Effector memory CD8-positive, alpha-beta T cell (primary cell): ENCODE measurements around the gene MAGI1.

Source experiments
- ATAC-seq: fragments of 150-1000 bp; cut with Tn5 transposase; replicated peaks from 2 replicates; pipeline ENCODE4 v1.10.0; 2021; ENCODE audit warnings: mild to moderate bottlenecking, moderate library complexity
- DNase-seq, 3 experiments: peaks; one replicate each; pipeline ENCODE4 v3.0.0; 2021
- H3K27ac Mint-ChIP-seq, 2 donors: one replicate each; pipeline ENCODE4 v1.8.0; 2022; ENCODE audit warnings: mild to moderate bottlenecking in 2 of 2, mixed read lengths in 2 of 2, moderate library complexity in 2 of 2
- H3K27me3 Mint-ChIP-seq, 2 donors: one replicate each; pipeline ENCODE4 v1.8.0; 2022; ENCODE audit warnings: mixed read lengths in 2 of 2
- H3K36me3 Mint-ChIP-seq: one replicate; pipeline ENCODE4 v1.8.0; 2022; ENCODE audit warnings: mild to moderate bottlenecking, moderate library complexity, mixed read lengths; ENCODE audit not compliant: insufficient read depth
- H3K4me1 Mint-ChIP-seq, 2 donors: one replicate each; pipeline ENCODE4 v1.8.0; 2022; ENCODE audit warnings: low read depth in 2 of 2, mixed read lengths in 2 of 2
- H3K4me3 Mint-ChIP-seq, 2 donors: one replicate each; pipeline ENCODE4 v1.8.0; 2022; ENCODE audit warnings: mild to moderate bottlenecking in 2 of 2, mixed read lengths in 2 of 2, moderate library complexity in 2 of 2
- H3K9me3 Mint-ChIP-seq, 2 donors: one replicate each; pipeline ENCODE4 v1.8.0; 2022; ENCODE audit warnings: mixed read lengths in 2 of 2

The MAGI1 gene

DNA sequence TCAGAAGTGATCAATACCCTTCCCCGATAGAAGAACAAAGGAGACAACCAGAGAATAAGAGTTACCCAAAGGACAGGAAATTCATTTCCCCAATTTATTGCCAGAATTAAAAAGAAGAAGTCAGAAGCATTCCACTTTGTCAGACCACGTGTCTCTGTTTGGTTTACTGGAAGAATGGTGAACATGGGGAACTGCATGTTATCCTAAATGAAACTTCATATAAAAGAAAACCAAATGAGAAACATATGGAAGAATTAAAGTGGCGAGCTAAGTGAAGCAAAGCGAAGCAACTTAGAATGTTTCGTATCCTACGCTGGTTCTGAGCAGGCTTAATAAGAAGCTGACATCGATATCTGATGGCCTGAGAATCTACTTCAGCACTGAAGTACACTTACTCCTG, 190.7 kb downstream of the MAGI1 start:
- H3K4me3 Mint-ChIP-seq, result no peak overlapping the region
- H3K4me1 Mint-ChIP-seq, result no peaks in the 10 kb centered on the region
- H3K27ac Mint-ChIP-seq, result no peak overlapping the region
- H3K27me3 Mint-ChIP-seq, result no peaks in the 10 kb centered on the region
- H3K9me3 Mint-ChIP-seq, result no peaks in the 10 kb centered on the region
- ATAC-seq (no peak), DNase-seq (no peak)
- H3K36me3 Mint-ChIP-seq, result peaks cover 2% of the 10 kb centered on the region

DNA sequence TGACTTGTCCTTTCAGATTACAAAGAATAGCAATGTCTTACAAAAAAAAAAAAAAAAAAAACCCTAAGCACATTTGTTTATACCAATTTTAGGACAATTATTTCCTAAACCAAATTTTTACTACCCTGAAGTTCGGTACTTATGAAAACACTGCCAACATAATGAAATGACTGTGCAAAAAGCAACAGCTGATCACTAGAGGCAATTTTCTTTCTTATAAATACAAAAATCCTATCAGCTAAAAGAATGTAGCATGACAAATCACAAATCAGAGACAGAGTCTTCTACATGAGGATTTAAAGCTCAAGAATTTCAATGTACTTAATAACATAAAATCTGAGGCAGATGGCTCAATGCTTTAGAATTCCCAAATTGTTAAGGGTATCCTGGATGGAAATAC, 191.8 kb downstream of the MAGI1 start:
- no peak overlapping the region for H3K4me3 Mint-ChIP-seq
- no peak overlapping the region for H3K27ac Mint-ChIP-seq
- ATAC-seq (no peak), DNase-seq (no peak)
- H3K36me3 Mint-ChIP-seq, result peaks cover 2% of the 10 kb centered on the region
- H3K4me1 Mint-ChIP-seq, result no peaks in the 10 kb centered on the region
- no peaks in the 10 kb centered on the region for H3K27me3 Mint-ChIP-seq
- H3K9me3 Mint-ChIP-seq, result no peaks in the 10 kb centered on the region

DNA sequence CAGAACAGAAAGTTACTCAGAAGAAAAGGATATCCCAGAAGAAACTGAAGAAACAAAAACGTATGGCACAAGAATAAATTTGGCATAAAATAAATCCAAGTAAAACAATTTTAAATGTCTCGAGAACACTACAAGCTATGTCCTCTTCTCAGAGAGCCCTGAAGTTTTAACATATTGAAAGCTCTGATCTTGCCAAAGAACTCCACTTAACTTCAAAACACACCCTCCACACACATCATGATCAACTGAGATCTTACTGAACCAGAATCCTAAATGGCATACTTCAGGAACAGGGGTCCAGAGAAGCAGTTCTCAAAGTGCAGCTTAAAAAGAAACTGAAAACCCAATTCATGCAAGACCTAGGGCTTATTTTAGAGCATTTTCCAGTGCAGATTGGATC, 194.3 kb downstream of the MAGI1 start:
- H3K36me3 Mint-ChIP-seq, result no peaks in the 10 kb centered on the region
- no peaks in the 10 kb centered on the region for H3K27me3 Mint-ChIP-seq
- no peaks in the 10 kb centered on the region for H3K4me1 Mint-ChIP-seq

DNA sequence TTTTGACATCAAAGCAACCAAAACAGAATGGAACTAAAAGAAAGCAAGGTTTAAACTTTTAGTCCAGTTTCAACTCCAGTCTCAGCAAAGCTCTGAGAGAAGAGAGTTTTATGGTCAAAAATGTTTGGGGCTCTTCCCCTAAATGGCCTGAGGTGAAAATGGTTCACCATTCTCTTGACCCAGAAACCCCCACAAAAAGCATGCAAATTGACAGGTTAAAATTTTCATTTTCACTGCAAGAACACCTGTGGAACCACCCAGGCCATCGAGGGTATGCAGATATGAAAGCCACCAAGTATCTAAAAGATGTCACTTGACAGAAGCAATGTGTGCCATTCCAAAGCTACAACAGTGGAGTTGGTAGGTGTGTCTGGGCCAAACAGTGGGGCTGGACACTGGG, 195.0 kb downstream of the MAGI1 start:
- H3K27me3 Mint-ChIP-seq, result no peaks in the 10 kb centered on the region
- no peaks in the 10 kb centered on the region for H3K9me3 Mint-ChIP-seq
- H3K4me3 Mint-ChIP-seq, result no peak overlapping the region
- no peak for ATAC-seq
- no peak for DNase-seq
- no peaks in the 10 kb centered on the region for H3K36me3 Mint-ChIP-seq
- H3K27ac Mint-ChIP-seq, result no peak overlapping the region
- no peaks in the 10 kb centered on the region for H3K4me1 Mint-ChIP-seq

More for the DNA sequence above, 194.3 kb downstream of the MAGI1 start:
- DNase-seq, result no peak
- no peak for ATAC-seq
- no peak overlapping the region for H3K4me3 Mint-ChIP-seq
- H3K27ac Mint-ChIP-seq, result no peak overlapping the region
- H3K9me3 Mint-ChIP-seq, result no peaks in the 10 kb centered on the region

DNA sequence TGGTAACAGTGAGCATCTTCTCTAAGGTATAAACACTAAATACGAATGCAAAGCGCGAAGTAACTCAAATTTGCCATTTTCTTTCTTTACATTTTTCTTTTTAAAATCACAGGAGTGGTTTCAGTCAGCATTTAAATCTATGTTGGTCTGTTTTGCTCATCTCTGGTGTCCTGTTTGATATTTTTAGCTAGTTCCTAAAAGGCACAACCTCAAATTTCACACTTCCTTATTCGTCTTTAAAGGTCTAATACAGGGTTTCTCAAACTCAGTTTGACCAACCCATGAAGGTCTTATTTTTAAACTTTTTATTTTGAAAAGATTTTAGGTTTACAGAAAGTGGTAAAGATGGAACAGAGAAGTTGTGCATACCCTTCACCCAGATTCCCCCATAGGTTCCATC, 201.1 kb downstream of the MAGI1 start:
- no peaks in the 10 kb centered on the region for H3K27me3 Mint-ChIP-seq
- H3K9me3 Mint-ChIP-seq, result peaks cover 0 to 1% of the 10 kb centered on the region in 2 donors
- no peaks in the 10 kb centered on the region for H3K36me3 Mint-ChIP-seq
- ATAC-seq (no peak), DNase-seq (no peak)
- H3K27ac Mint-ChIP-seq, result no peak overlapping the region
- H3K4me3 Mint-ChIP-seq, result no peak overlapping the region
- no peaks in the 10 kb centered on the region for H3K4me1 Mint-ChIP-seq

DNA sequence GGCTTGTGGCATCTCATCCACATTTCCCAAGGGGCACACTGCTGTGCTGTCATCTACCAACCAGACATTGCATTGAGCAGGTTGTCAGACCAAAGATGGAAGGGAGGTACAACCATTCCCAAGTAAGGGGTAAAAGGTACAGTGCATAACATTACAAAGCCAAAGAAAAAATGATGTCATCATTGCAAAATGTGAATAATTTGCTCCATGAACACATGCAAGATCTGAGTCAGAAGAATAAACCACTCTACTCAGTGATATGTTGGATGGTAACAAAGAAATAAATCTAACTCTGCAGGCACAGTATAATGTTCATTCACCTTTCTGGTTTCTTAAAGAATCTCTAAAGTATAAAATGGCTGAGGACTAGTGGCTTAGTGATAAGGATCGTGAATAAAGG, 202.7 kb downstream of the MAGI1 start:
- no peak overlapping the region for H3K27ac Mint-ChIP-seq
- no peaks in the 10 kb centered on the region for H3K27me3 Mint-ChIP-seq
- no peak for ATAC-seq
- H3K4me1 Mint-ChIP-seq, result no peaks in the 10 kb centered on the region
- DNase-seq, result no peak
- peaks cover 0 to 1% of the 10 kb centered on the region in 2 donors for H3K9me3 Mint-ChIP-seq
- H3K36me3 Mint-ChIP-seq, result no peaks in the 10 kb centered on the region
- no peak overlapping the region for H3K4me3 Mint-ChIP-seq

DNA sequence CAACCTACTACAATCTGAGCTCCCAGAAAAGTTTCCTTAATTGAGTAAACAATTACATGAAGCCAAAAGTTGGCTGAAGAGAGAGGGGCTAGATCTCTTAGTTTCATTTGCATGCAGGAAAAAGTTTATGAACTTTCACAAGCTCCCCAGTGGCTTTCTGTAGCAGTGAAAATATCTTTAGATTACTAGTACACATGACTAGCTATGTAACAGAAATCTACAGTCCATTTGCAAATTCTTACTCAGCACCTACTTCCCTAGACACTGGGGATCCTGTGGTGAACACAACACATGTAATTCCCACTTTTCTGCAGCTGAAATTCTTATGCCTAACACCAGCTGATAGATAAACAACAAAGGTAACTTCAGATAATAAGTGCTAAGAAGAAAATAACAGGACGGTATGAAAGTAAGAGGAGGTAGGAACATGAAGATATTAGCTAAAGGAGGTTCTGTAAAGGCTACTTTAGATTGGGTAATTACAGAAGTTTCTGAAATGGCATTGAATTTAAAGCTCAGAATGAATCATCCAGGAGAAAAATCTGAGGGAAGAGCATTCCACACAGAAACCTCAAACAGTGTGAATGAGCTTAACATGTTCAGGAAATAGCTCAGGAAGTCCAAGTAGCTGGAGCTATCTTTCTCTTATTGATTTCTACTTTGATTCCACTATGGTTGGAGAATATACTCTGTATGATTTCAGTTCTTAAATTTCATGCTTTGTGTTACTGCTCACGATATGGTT, 204.8 kb downstream of the MAGI1 start:
- DNase-seq (no peak), ATAC-seq (no peak)
- no peak overlapping the region for H3K4me3 Mint-ChIP-seq
- H3K27me3 Mint-ChIP-seq, result no peaks in the 10 kb centered on the region
- no peaks in the 10 kb centered on the region for H3K4me1 Mint-ChIP-seq
- no peaks in the 10 kb centered on the region for H3K36me3 Mint-ChIP-seq
- H3K27ac Mint-ChIP-seq, result no peak overlapping the region
- H3K9me3 Mint-ChIP-seq, result peaks cover 0 to 1% of the 10 kb centered on the region in 2 donors

DNA sequence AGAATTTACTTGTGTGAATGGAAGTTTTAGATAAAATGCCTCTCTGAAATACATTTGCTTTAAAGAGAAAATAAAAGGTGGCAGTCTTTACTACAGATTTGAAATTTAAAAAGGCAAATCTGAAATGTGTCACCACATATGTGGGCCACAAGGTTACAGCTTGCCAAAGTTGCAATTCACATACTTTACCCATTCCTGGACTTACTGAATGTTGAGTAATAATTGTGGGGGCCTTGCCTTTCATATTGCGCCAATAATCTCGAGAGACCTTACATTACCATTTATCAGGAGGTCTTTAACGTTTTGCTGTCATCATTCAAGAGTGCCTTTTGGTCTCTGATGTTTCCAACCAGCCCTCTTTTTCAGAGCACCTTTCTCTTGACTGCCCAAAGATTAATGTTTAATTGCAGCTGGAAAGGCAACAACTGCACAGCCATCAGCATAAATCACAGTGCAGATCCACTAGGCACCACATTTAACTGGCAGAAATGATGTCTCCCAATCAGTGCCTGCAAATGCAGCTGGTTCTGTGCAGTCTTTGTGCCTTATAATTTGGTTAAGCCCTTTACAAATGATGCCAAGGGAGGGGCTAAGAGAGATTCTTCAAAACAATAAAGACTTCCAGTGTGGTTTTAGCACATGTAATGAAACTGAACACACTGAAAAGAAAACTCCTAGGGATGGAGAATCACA, 206.8 kb downstream of the MAGI1 start:
- DNase-seq (no peak), ATAC-seq (no peak)
- H3K36me3 Mint-ChIP-seq, result no peaks in the 10 kb centered on the region
- no peaks in the 10 kb centered on the region for H3K27me3 Mint-ChIP-seq
- H3K4me1 Mint-ChIP-seq, result no peaks in the 10 kb centered on the region
- no peak overlapping the region for H3K4me3 Mint-ChIP-seq
- H3K27ac Mint-ChIP-seq, result no peak overlapping the region
- H3K9me3 Mint-ChIP-seq, result peaks cover 0 to 1% of the 10 kb centered on the region in 2 donors

DNA sequence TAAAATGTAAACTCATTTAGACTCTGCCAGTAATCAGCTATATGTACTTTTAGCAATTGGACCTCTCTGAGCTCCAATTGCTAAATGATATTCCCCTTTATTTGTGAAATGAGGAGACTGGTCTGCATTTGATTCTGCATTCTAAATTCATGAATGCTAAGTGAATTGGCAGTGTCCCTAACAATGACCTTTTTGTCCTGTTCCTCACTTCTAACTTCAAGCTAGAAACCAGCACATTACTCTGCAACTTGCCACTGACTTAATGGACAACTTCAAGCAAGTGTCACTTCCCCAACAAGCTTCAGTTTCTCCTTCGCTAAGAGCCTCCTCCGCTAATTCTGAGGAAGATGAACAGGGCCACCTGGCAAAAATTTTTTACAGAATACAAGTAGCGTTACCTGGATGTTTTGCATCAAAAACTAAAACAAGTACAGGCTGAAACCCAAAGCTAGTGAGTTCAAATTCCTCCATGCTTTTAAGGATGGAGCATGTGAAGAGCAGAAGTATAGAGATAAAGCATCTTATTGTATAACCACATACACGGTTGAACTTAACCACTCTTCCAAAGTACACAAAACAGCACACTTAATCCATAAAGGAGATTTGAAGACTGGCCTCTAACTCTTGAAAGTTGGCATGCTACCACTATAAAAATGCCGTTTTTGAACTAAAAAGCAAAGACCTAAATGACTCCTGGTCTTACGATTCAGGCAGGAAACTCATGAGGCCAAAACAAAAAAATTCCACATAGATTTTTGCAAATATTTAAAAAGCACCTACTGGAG, 207.6 kb downstream of the MAGI1 start:
- no peaks in the 10 kb centered on the region for H3K4me1 Mint-ChIP-seq
- ATAC-seq (no peak), DNase-seq (no peak)
- no peaks in the 10 kb centered on the region for H3K27me3 Mint-ChIP-seq
- H3K36me3 Mint-ChIP-seq, result no peaks in the 10 kb centered on the region
- no peak overlapping the region for H3K4me3 Mint-ChIP-seq
- no peak overlapping the region for H3K27ac Mint-ChIP-seq
- H3K9me3 Mint-ChIP-seq, result peaks cover 0 to 1% of the 10 kb centered on the region in 2 donors

DNA sequence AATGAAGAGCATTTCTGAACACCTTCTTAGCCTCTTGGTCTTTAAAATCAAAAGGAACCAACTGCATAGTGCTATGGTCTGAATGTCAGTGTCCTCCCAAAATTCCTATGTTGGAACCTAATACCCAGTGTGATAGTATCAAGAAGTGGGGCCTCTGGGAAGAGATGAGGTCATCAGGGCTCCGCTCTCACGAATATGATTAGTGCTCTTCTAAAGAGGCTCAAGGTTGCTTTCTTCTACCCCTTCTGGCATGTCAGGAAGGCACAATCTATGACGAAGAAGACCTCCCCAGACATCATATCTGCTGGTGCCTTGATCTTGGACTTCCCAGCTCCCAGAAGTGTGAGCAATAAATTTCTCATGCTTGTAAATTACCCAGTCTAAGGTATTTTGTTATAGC, 209.5 kb downstream of the MAGI1 start:
- no peaks in the 10 kb centered on the region for H3K4me1 Mint-ChIP-seq
- DNase-seq, result no peak
- no peaks in the 10 kb centered on the region for H3K36me3 Mint-ChIP-seq
- peaks cover 0 to 1% of the 10 kb centered on the region in 2 donors for H3K9me3 Mint-ChIP-seq
- no peak overlapping the region for H3K4me3 Mint-ChIP-seq
- H3K27ac Mint-ChIP-seq, result no peak overlapping the region
- H3K27me3 Mint-ChIP-seq, result no peaks in the 10 kb centered on the region
- no peak for ATAC-seq

DNA sequence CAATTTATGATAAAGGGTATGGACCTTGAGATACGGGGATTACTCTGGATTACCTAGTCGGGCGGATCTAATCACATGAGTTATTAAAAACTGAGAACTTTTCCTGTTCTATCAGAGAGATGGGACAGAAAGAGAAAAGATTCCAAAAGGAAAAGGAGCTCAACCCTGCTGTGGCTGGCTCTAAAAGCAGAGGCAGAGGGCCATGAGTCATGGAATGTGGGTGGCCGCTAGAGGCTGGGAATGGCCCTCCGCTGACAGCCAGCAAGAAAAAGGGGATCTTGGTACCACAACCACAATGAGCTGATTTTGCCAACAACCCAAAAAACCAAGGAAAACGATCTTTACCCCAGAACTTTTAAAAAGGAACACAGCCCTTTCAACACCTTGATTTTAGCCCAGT, 210.0 kb downstream of the MAGI1 start:
- no peak for ATAC-seq
- no peak for DNase-seq
- Mint-ChIP-seq H3K4me3 (no peak overlapping the region), H3K36me3 (no peaks in the 10 kb centered on the region), H3K9me3 (peaks cover 0 to 1% of the 10 kb centered on the region in 2 donors), H3K27ac (no peak overlapping the region), H3K4me1 (no peaks in the 10 kb centered on the region), H3K27me3 (no peaks in the 10 kb centered on the region)

DNA sequence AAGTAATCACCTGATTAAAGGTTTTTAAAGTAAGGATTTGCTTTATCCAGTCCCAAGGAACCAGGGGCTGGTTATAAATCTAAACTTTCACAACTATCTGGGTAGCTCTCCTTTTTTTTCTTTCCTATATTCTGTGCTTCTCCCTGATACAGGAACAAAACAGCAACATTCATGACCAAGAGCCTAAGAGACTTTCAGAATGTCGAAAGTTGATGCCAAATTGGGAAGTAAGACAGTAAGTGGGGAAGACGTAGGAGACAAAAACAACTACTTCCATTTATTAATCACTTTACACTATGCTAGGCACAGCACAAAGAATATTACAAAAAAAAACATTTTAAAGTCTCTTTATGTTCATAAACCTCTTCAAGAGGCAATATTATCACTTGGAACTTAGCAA, 211.6 kb downstream of the MAGI1 start:
- ATAC-seq, result no peak
- DNase-seq, result no peak
- no peak overlapping the region for H3K4me3 Mint-ChIP-seq
- no peaks in the 10 kb centered on the region for H3K27me3 Mint-ChIP-seq
- no peak overlapping the region for H3K27ac Mint-ChIP-seq
- no peaks in the 10 kb centered on the region for H3K36me3 Mint-ChIP-seq
- no peaks in the 10 kb centered on the region for H3K4me1 Mint-ChIP-seq
- H3K9me3 Mint-ChIP-seq, result no peaks in the 10 kb centered on the region

DNA sequence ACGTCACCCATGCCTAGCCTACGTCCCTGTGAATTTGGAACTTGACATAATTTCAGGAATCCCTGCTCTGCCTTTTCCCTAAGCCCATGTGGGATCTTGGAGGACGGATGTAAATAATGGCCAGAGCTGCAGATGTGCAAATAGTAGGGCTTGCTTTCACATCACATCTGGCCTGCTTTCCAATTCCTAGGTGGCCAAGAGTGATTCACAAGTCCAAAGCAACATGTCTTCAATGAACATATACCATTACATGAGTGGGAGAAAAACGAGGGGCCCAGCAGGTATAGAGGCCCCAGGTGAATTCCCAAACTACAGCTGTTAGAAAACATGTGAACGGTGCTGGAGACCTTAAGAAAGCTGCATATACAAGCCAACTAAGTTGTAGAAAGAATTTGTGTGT, 214.6 kb downstream of the MAGI1 start:
- DNase-seq (no peak), ATAC-seq (no peak)
- no peaks in the 10 kb centered on the region for H3K36me3 Mint-ChIP-seq
- no peaks in the 10 kb centered on the region for H3K27me3 Mint-ChIP-seq
- no peak overlapping the region for H3K27ac Mint-ChIP-seq
- H3K4me1 Mint-ChIP-seq, result no peaks in the 10 kb centered on the region
- peaks cover 0 to 2% of the 10 kb centered on the region in 2 donors for H3K9me3 Mint-ChIP-seq
- H3K4me3 Mint-ChIP-seq, result no peak overlapping the region

DNA sequence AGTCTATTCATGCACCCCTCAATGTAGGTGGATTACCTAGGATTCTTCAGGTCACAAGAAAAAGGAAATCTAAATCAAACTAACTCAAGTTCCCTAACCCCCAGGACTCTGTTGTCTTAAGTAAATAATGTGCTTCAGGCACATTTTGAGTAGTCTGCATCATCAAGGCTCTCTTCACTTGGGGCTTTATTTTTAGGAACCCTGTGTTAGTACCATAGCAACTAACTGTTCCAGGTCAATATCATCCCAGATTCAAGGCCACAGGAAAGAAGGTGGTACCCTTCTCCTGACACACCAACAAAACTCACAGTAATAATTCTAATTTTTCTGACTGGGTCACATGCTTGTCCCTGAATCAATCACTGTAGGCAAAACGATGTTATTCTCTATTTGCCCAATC, 218.1 kb downstream of the MAGI1 start:
- H3K36me3 Mint-ChIP-seq, result no peaks in the 10 kb centered on the region
- no peak overlapping the region for H3K27ac Mint-ChIP-seq
- H3K4me1 Mint-ChIP-seq, result no peaks in the 10 kb centered on the region
- DNase-seq (no peak), ATAC-seq (no peak)
- no peaks in the 10 kb centered on the region for H3K27me3 Mint-ChIP-seq
- no peak overlapping the region for H3K4me3 Mint-ChIP-seq
- peaks cover 2 to 8% of the 10 kb centered on the region in 2 donors for H3K9me3 Mint-ChIP-seq
